ENCODE measurements around the gene TBC1D1.

Gene TBC1D1

DNA sequence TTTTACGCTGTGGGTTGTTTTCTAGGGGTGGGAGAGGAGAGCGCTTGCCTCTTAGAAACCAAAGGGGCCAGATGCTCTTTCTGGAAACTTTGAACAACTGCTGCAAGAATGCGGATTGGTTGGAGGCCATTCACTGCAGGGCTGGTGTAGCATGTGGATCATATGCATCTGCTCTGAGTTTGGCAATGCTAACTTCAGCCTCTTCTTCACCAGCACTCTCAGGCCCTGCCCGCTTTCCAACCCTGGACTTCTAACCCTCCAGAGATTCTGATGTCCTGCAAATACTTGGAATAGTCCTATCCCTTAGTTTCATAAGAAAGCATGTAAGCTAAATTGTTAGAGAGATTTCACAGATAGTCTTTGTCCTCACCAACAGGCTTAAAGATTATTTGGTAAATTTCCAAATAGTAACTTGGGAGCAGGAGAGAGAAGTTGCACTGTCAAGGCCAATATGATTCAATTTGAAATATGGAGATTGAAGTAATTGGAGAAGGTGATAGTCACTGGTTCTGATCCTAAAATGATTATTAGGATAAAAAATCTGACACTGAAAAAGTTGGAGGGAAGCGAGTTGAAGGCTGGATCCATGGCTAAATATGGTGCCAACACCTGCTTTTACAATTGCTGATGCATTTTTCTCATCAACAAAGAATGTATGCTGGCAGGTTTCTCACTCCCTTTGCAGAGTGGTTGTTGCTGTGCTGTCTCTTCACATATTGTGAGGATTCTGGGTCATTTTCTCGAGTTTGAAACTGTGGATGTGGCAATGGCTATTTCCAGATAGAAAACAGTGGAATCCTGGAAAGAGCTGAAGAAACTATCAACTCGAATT is 279.7 kb downstream of the TBC1D1 start:
- no peak overlapping the region for H3K4me3 ChIP-seq (ENCODE audit: low read length)
- TF ChIP-seq, protein P1, sequence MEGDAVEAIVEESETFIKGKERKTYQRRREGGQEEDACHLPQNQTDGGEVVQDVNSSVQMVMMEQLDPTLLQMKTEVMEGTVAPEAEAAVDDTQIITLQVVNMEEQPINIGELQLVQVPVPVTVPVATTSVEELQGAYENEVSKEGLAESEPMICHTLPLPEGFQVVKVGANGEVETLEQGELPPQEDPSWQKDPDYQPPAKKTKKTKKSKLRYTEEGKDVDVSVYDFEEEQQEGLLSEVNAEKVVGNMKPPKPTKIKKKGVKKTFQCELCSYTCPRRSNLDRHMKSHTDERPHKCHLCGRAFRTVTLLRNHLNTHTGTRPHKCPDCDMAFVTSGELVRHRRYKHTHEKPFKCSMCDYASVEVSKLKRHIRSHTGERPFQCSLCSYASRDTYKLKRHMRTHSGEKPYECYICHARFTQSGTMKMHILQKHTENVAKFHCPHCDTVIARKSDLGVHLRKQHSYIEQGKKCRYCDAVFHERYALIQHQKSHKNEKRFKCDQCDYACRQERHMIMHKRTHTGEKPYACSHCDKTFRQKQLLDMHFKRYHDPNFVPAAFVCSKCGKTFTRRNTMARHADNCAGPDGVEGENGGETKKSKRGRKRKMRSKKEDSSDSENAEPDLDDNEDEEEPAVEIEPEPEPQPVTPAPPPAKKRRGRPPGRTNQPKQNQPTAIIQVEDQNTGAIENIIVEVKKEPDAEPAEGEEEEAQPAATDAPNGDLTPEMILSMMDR (IDR thresholded peaks at IDR 0.05; ENCODE audit: insufficient read depth, low read depth, low read length, missing control alignments) = no peak
- peak; percentile 67 for DNase-seq (ENCODE audit: low read depth)

DNA sequence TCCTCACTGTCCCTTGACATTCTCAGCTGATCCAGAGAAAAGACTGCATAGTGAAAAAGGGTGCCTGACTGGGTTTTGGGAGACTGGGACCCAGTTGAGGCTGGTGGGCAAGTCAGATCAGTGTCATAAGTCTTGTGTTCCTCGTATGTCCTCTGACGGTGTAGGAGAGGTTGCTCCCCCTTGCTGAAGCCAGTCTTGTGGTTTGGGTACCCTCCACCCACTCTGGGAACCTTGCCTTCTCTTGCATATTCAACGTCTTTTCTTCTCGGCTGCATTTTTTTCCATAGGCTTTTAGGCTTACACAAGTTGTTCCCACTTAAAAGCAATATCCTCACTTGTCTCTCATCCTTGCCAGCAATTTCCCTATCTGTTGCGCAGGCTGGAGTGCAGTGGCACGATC is 281.2 kb downstream of the TBC1D1 start:
- DNase-seq (ENCODE audit: low read depth) = no peak
- TF ChIP-seq, protein P1 (IDR thresholded peaks at IDR 0.05; ENCODE audit: insufficient read depth, low read depth, low read length, missing control alignments) = no peak
- H3K4me3 ChIP-seq (ENCODE audit: low read length) = no peak overlapping the region

DNA sequence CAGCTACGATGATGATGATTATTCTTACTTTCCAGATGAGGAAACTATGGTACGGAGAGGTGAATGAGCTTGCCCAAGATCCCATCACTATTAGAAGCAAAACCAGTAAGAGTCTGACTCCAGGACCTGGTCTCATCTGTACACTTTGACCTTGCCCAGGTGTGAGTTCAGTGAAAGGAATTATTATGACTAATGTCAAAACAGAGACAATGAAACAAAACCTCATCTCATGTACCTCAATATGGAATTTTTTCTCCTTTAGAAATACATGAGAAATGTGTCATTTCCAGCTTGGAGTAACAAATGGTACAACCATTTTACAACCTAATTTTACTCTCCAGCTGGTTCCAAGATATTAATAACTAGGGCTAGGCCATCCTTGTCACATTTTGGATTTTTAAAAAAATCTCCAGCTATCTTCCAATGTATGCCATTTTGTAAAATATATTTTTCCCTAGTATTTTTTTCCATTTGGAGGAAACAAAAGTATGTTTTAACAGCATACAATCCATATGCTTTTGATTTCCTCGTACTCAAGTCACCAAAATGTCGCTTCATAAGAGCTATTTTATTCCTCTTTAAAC is 283.1 kb downstream of the TBC1D1 start:
- H3K4me3 ChIP-seq (ENCODE audit: low read length) = no peak overlapping the region
- peak; percentile 86 for DNase-seq (ENCODE audit: low read depth)
- TF ChIP-seq, protein P1 (IDR thresholded peaks at IDR 0.05; ENCODE audit: insufficient read depth, low read depth, low read length, missing control alignments) = no peak

DNA sequence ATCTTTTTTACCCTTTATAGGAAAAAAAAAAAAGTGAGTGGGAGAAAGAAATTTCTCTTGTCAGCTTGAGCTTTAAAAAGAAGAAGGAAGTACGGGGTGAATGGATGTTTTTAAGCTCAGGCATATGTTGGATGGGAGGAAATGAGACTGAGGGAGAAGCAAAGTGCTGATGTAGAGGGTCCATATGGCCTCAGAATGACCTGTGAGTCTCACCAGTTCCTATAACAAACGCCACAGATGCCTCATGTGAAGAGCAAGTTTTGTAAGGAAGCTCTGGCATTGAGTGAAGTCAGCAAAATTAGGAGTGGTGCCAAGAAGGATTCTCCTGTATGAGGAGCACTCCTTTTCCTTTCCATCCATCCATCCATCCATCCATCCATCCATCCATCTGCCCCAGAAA is 283.9 kb downstream of the TBC1D1 start:
- peak; percentile 37 for DNase-seq (ENCODE audit: low read depth)
- TF ChIP-seq, protein P1 (IDR thresholded peaks at IDR 0.05; ENCODE audit: insufficient read depth, low read depth, low read length, missing control alignments) = no peak
- no peak overlapping the region for H3K4me3 ChIP-seq (ENCODE audit: low read length)

DNA sequence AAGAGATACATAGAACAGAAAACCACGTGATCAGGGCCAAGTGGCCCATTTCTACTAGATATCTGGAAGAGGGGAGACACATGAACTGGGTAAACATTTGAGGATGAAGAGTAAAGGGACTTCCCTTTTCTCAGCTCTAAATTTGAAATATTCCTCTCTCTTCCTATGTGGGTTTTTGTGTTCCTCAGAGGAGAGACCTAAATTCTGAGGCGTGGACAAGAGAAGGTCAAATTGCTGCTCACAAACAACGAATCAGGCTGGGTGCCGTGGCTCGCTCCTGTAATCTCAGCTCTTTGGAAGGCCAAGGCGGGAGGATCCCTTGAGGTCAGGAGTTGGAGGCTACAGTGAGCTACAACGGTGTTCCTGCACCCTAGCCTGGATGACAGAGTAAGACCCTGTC is 285.3 kb downstream of the TBC1D1 start:
- H3K4me3 ChIP-seq (ENCODE audit: low read length) = no peak overlapping the region
- TF ChIP-seq, protein P1 (IDR thresholded peaks at IDR 0.05; ENCODE audit: insufficient read depth, low read depth, low read length, missing control alignments) = no peak
- DNase-seq (ENCODE audit: low read depth) = no peak

DNA sequence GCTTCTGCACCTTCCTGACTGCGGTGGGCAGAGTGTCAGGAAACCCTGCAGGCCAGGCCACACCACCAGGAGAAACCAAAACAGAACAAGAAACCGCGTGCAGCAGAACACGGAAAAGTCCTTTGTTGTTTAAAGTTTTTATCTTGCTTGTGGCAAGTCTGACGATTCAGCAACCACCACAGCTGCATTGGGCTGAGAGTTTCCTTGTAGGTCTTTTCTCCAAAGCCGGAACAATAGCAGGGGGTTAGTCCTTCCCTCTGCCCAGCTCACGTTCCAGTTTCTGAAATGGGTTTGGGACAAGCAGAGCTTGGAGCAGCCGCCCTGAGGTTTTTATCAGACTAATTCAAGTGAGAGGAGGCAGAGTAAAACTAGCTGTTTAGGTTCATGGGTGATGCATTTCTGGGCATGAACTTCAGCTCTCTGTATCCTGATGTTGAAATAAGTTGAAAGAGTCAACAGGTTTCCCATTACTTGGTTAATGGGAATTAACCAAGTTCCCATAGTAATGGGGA is 286.2 kb downstream of the TBC1D1 start:
- TF ChIP-seq, protein P1 (IDR thresholded peaks at IDR 0.05; ENCODE audit: insufficient read depth, low read depth, low read length, missing control alignments) = no peak
- no peak overlapping the region for H3K4me3 ChIP-seq (ENCODE audit: low read length)
- peak; percentile 46 for DNase-seq (ENCODE audit: low read depth)
